ELR (cell line): ENCODE data around the gene BHLHE23.

ENCODE experiments used
- DNase-seq: peaks from one replicate; pipeline ENCODE4 v3.0.0-alpha.2; 2015; ENCODE audit warnings: low read depth

The BHLHE23 gene

GRCh38 chr20:63009045-63009961 is 2.5 kb upstream of the BHLHE23 start:
- DNase-seq = peak; percentile 74

GRCh38 chr20:63008541-63009044 is 1.8 kb upstream of the BHLHE23 start:
- DNase-seq = no peak

- no peak for DNase-seq
These were observed 1.1 kb upstream of the BHLHE23 start for GRCh38 chr20:63007646-63008488.

GRCh38 chr20:63007360-63007645 is 539 bp upstream of the BHLHE23 start:
- no peak for DNase-seq

- no peak for DNase-seq
These were observed 763 bp downstream of the BHLHE23 start for GRCh38 chr20:63005862-63006539.

GRCh38 chr20:63005365-63005861 is 1.4 kb downstream of the BHLHE23 start:
- DNase-seq = peak; percentile 19

GRCh38 chr20:63004607-63005364 is 2.0 kb downstream of the BHLHE23 start:
- DNase-seq = no peak

- no peak for DNase-seq
These were observed 3.2 kb downstream of the BHLHE23 start for GRCh38 chr20:63003546-63003945.

GRCh38 chr20:63002511-63002910 is 4.3 kb downstream of the BHLHE23 start:
- DNase-seq = no peak

- DNase-seq = no peak
These were observed 5.8 kb downstream of the BHLHE23 start for GRCh38 chr20:63000958-63001357.

- no peak for DNase-seq
These were observed 6.7 kb downstream of the BHLHE23 start for GRCh38 chr20:63000036-63000435.

- DNase-seq = no peak
These were observed 7.2 kb downstream of the BHLHE23 start for GRCh38 chr20:62999580-62999979.

- DNase-seq = no peak
These were observed 8.3 kb downstream of the BHLHE23 start for GRCh38 chr20:62998449-62998848.

- DNase-seq = no peak
These were observed 9.2 kb downstream of the BHLHE23 start for GRCh38 chr20:62997417-62998035.

- no peak for DNase-seq
These were observed 10.2 kb downstream of the BHLHE23 start for GRCh38 chr20:62996596-62996982.

GRCh38 chr20:62995898-62996595 is 10.7 kb downstream of the BHLHE23 start:
- no peak for DNase-seq

GRCh38 chr20:62995481-62995880 is 11.3 kb downstream of the BHLHE23 start:
- no peak for DNase-seq

- DNase-seq = no peak
These were observed 11.9 kb downstream of the BHLHE23 start for GRCh38 chr20:62994869-62995281.

GRCh38 chr20:62993856-62994494 is 12.8 kb downstream of the BHLHE23 start:
- DNase-seq = no peak

- no peak for DNase-seq
These were observed 14.9 kb downstream of the BHLHE23 start for GRCh38 chr20:62991863-62992262.
